GM18507 (cell line): Measurements from ENCODE around the gene NOD1.
"Not testable (repeated sequence)": the region's sequence is repeated elsewhere in the genome, so short reads cannot be mapped to it uniquely, and the experiment has no call there.

Experiments used
- DNase-seq: peaks from one replicate; pipeline ENCODE4 v3.0.0; 2011; ENCODE audit warnings: low read depth; ENCODE audit not compliant: insufficient read length; ENCODE audit errors: extremely low spot score
- FAIRE-seq: peaks from 2 replicates; lab custom pipeline; 2011; peaks lifted over from hg19 to GRCh38; lab: Jason Lieb, UNC

NOD1 gene, protein sequence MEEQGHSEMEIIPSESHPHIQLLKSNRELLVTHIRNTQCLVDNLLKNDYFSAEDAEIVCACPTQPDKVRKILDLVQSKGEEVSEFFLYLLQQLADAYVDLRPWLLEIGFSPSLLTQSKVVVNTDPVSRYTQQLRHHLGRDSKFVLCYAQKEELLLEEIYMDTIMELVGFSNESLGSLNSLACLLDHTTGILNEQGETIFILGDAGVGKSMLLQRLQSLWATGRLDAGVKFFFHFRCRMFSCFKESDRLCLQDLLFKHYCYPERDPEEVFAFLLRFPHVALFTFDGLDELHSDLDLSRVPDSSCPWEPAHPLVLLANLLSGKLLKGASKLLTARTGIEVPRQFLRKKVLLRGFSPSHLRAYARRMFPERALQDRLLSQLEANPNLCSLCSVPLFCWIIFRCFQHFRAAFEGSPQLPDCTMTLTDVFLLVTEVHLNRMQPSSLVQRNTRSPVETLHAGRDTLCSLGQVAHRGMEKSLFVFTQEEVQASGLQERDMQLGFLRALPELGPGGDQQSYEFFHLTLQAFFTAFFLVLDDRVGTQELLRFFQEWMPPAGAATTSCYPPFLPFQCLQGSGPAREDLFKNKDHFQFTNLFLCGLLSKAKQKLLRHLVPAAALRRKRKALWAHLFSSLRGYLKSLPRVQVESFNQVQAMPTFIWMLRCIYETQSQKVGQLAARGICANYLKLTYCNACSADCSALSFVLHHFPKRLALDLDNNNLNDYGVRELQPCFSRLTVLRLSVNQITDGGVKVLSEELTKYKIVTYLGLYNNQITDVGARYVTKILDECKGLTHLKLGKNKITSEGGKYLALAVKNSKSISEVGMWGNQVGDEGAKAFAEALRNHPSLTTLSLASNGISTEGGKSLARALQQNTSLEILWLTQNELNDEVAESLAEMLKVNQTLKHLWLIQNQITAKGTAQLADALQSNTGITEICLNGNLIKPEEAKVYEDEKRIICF

GRCh38 chr7:30478349-30479201, at the start of gene NOD1:
Gene NOD1 (minus strand): TSS chr7:30478784. CDS start chr7:30456921, 21,863 bp downstream.
- FAIRE-seq: peak; percentile 63
- DNase-seq: peak; percentile 68

- not testable (repeated sequence) for DNase-seq, FAIRE-seq
These were observed 48.7 kb upstream of the NOD1 start for GRCh38 chr7:30527297-30527696.

DNA sequence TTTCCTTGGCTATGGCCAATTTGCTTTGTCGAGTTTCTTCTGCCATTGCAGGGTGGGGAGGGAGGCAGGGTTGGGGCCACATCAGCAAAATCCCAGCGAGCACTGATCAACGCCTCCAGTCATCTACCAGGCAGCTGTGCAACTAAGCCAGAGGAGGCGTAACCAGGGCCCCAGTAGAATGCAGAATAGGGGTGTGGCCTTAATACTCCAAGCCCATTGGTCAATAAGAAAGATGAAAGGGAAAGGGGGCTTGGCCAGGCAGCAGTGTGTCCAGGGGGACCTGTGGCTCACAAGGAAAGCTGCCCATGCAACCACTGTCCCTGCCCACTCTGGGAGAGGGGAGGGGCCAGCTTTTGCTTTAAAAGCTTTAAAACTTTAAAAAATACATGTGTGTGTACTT, 47.6 kb upstream of the NOD1 start:
- no peak for FAIRE-seq

DNA sequence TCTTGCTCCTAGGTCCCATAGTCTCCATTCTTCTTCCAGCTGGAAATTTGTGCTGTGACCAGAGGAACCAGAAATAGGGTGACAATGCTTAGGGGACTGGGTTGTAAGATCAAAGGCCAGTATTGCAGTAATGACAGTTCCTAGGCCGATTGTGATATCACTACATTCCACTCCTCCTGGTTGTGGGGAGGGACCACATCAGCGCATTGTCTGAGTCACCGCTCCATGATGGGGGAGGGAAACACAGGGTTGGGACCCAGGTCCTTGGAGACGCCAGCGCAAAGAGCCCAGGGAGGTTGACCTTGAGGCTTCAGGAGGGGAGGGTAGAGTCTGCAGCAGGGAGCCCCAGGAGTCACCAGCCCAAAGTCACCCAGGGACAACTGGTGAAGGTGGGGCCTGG, 46.8 kb upstream of the NOD1 start:
- FAIRE-seq: no peak
- DNase-seq: no peak

More for the DNA sequence above, 47.6 kb upstream of the NOD1 start:
- DNase-seq: no peak

GRCh38 chr7:30524545-30524944, 46.0 kb upstream of the NOD1 start:
- FAIRE-seq (no peak), DNase-seq (no peak)

GRCh38 chr7:30523466-30523865, 44.9 kb upstream of the NOD1 start:
- DNase-seq (no peak), FAIRE-seq (no peak)

DNA sequence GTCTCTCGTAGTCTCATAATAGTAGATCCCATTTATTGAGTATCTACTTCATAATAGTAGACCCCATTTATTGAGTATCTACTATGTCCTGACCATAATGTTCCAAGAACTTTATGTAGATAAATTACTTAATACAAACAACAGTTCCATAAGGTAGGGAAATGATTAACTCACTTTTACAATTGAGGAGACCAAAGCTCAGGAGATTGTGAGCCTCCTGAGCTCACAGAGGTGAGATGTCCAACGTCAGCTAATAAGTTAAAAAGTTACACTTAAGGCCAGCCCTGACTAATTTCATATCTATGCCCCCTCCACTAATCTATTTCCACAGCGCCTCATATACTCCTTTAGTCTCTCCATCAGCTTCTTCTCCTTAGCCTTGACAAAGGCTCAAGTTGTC, 43.6 kb upstream of the NOD1 start:
- DNase-seq (no peak), FAIRE-seq (no peak)

GRCh38 chr7:30521532-30521931, 42.9 kb upstream of the NOD1 start:
- DNase-seq (no peak), FAIRE-seq (peak; percentile 44)

DNA sequence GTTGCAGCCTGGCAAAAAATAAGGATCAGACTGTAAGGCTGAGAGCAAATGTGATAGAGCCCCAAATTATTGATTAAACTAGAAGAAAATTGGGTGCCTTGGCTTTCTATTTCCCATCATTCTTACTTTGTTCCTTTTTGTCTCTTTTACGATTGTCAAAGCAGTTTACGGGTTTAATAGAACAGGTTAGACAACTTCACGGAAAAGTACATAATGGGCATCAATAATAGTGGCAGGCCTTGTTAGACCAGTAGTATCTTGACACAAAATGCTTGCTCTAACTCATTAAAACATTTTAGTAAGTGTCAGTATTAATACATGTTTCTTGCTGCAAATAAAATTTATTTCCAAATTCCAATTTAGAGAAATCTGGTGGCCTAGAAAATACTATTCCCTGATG, 40.5 kb upstream of the NOD1 start:
- FAIRE-seq (no peak), DNase-seq (no peak)

DNA sequence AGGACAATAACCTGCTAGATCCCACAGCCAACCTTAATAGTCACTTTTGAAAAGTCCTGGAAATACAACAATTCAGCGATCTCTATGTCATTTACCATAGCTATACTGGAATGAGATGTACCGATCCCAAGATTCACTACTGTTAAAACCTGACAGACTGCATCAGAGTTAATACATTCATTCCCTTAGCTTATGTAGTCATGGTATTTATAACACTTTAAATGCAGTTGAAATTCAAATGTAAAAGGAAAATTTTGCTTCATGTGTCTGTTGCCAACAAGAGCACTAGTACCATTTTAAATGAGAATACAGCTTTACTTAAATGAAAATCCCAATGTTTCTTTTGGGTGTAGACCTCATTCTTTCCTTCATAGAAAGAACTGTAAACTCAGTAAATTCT, 37.2 kb upstream of the NOD1 start:
- FAIRE-seq (no peak), DNase-seq (no peak)

GRCh38 chr7:30514776-30515175, 36.2 kb upstream of the NOD1 start:
- no peak for DNase-seq
- no peak for FAIRE-seq

DNA sequence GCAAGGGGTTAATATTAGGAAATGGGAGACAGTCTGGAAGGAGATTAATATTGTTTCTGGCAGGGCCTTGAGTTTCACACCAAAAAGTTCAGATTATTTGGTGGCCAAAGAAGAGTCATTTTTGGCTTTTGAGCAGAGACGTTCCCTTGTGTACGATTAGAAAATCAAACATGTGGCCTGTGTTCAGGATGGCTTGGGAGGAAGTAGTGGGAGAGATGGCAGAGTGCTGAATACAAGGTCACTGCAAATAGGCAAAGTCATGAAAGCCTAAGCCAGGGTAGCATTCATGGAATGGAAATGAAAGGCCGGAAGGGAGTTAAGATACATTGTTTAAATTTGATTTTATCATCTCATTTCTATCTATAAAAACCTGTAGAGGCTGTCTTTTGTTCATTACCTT, 35.6 kb upstream of the NOD1 start:
- DNase-seq (no peak), FAIRE-seq (peak; percentile 9)

DNA sequence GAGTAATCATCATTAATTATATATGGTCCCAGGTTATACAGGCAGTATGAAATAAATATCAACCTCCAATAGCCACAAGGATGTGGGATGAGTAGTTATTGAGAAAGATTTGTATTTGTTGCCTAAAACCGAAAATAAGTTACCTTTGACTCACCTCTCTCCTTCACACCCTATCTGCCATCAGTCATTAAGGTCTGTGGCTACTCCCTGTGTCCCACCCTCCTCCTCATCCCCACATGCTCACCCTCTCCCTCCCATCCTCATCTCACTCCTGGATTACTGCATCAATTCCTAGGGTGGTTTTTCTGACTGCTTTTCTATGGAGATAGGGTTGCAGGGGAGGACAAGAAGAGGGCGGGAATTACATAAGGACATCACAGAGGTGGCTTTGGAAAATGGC, 35.2 kb upstream of the NOD1 start:
- no peak for FAIRE-seq
- no peak for DNase-seq

DNA sequence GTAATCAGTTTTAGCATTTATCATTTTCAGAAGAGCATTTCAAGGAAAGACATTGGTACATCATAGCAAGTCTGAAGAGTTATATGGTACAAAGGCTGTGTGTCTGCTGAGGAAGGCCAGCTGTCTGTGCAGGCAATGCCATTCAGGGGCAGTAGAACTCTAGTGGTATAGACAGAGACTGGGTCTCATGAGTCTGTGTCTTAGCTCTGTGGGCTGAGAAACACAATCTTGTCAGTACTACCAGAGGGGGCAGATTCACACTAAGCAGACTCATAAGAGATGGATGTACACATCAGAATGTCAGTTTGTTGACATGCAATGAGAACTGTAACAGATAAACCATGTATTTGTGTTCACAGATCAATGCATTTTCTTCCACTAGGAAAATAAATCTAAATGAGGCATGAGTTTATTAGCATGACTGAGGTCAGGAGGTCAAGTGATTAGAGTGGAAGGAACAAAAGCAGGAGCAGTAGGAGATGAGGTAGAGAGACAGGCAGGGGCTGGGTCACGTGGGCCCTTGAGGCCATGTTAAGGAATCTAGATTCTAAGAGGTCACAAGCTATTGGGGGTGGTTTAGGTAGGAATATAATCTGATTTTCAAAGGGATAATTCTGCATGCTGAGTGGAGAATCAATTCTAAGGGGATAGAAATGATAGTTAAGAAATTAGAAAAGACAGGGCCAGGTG, 33.5 kb upstream of the NOD1 start:
- FAIRE-seq (no peak), DNase-seq (no peak)

DNA sequence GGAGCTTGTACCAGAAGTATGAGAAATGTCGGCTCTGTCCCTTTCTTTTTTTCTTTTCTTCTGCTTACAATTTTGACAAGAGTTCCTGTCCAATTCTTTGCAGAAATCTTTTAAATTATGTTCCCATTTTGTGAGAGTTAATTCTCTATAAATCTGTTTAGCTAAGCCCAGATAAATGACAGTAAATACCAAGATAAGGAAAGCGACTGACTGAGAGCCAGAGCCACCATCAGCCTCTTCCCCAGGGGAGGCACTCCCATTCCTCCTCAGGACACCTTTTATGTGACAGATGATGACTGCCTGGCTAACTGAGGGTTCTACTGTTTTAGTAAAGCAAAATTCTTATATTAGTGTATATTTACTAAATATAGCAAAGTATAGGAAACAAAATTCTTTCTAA, 32.9 kb upstream of the NOD1 start:
- DNase-seq (no peak), FAIRE-seq (no peak)

GRCh38 chr7:30510124-30511075, 31.8 kb upstream of the NOD1 start:
- peak; percentile 78 for FAIRE-seq
- DNase-seq: no peak

DNA sequence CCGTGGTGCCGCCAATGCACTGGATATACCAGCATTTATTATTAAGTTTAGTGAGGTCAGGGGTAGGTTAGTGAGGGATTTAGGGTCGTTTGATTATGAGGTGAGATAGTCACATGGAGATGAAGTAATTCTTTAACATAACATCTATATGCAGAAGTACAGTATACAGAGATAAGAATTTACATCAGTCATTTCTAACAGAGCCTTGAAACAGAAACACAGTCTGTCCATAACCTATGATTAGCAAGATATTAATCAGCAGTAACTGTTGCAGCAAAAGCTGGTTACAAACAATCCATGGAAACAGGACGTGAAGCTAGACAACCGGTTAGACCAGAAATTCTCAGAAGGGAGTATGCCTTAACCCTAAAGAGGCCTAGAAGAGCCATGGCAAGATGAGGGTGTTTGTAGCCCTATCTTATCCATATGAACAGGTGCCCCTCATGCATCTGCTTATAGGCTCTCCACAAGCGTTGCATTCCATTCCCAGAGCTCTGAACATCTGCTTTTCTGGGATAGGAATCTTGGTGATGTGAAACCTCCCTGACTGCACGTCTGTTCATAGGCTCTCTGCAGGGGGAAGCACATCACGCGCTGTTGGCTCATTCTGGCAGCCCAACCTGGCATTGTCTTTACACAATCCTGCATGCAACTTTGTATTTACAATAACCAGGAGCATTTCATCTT, 30.7 kb upstream of the NOD1 start:
- DNase-seq, FAIRE-seq: not testable (repeated sequence)
